D721Med (cell line): ENCODE results near the gene LHX3.

Experiments
- DNase-seq: peaks from one replicate; pipeline ENCODE4 v3.0.0; 2011; ENCODE audit warnings: low spot score; ENCODE audit not compliant: insufficient read length
- FAIRE-seq: peaks from 2 replicates; lab custom pipeline; 2011; peaks lifted over from hg19 to GRCh38; lab: Jason Lieb, UNC
- CTCF ChIP-seq: IDR thresholded peaks from 2 replicates; pipeline ENCODE4 v1.5.1; 2012; ENCODE audit warnings: mild to moderate bottlenecking, control low read depth; ENCODE audit not compliant: insufficient read depth; ENCODE audit errors: missing control alignments

The LHX3 gene

GRCh38 chr9:136249877-136250559 lies 45.1 kb upstream of the LHX3 start:
- no peak for TF ChIP-seq CTCF
- DNase-seq (no peak), FAIRE-seq (no peak)

GRCh38 chr9:136248951-136249876 lies 44.3 kb upstream of the LHX3 start:
- no peak for TF ChIP-seq CTCF
- FAIRE-seq (no peak), DNase-seq (no peak)

- TF ChIP-seq CTCF = no peak
- DNase-seq (no peak), FAIRE-seq (no peak)
Observed at GRCh38 chr9:136247947-136248637, 43.2 kb upstream of the LHX3 start.

- FAIRE-seq (no peak), DNase-seq (no peak)
- no peak for TF ChIP-seq CTCF
Observed at GRCh38 chr9:136247551-136247916, 42.6 kb upstream of the LHX3 start.

GRCh38 chr9:136246849-136247550 lies 42.1 kb upstream of the LHX3 start:
- no peak for DNase-seq
- TF ChIP-seq CTCF = no peak
- FAIRE-seq = no peak

GRCh38 chr9:136245219-136246150 lies 40.6 kb upstream of the LHX3 start, which contains the start of gene QSOX2:
Gene QSOX2 (minus strand): TSS chr9:136245812. CDS start chr9:136245803, 9 bp downstream.
- TF ChIP-seq CTCF = no peak
- DNase-seq (peak; percentile 85), FAIRE-seq (no peak)
